GM10266 (cell line): ENCODE measurements around the gene KRTAP10-10.

Experiments
- DNase-seq: peaks from one replicate; pipeline ENCODE4 v3.0.0; 2012; ENCODE audit errors: extremely low spot score
- CTCF ChIP-seq: IDR thresholded peaks from 2 replicates; pipeline ENCODE4 v1.5.1; 2012; ENCODE audit warnings: mild to moderate bottlenecking, low read depth; ENCODE audit not compliant: control insufficient read depth, insufficient read depth; ENCODE audit errors: missing control alignments

KRTAP10-10 gene

GRCh38 chr21:44664691-44665090 lies 27.5 kb downstream of the KRTAP10-10 start:
- TF ChIP-seq CTCF = no peak
- DNase-seq = no peak

GRCh38 chr21:44666401-44667320 lies 29.5 kb downstream of the KRTAP10-10 start, which contains the start of gene KRTAP12-2:
TSS of gene KRTAP12-2 (minus strand) at chr21:44666927. CDS start at chr21:44666886, 41 bp downstream.
- DNase-seq = no peak
- no peak for TF ChIP-seq CTCF

- TF ChIP-seq CTCF = no peak
Observed at GRCh38 chr21:44667612-44668011, 30.5 kb downstream of the KRTAP10-10 start.

GRCh38 chr21:44670642-44671432 lies 33.7 kb downstream of the KRTAP10-10 start:
- no peak for DNase-seq
- no peak for TF ChIP-seq CTCF

More at GRCh38 chr21:44667612-44668011, 30.5 kb downstream of the KRTAP10-10 start:
- DNase-seq = no peak

DNA sequence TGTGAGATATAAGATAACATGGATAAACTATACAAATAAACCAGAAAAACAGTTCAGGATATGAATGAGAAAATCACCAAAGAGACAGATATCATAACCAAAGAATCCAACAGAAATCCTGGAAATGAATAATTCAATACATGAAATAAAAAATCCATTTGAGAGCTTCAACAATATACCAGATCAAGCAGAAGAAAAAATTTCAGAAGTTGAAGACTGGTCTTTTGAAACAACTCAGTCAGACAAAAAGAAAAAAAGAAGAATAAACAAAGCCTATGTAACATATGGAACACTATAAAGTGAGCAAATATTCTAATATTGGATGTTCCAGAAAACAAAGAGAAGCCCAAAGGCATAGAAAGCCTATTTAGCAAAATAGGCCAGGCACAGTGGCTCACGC lies 34.8 kb downstream of the KRTAP10-10 start:
- TF ChIP-seq CTCF = no peak
- DNase-seq = no peak

GRCh38 chr21:44677881-44678280 lies 40.7 kb downstream of the KRTAP10-10 start:
- TF ChIP-seq CTCF = no peak
- DNase-seq = no peak
